G401.6 (cell line): ENCODE results near the gene STRAP.
"Not testable (repeated sequence)": the region's sequence is repeated elsewhere in the genome, so short reads cannot be mapped to it uniquely, and the experiment has no call there.

Source experiments
- FAIRE-seq: peaks from 2 replicates; lab custom pipeline; 2012; peaks lifted over from hg19 to GRCh38; lab: Jason Lieb, UNC

STRAP gene

GRCh38 chr12:15928870-15929571 lies 46.8 kb downstream of the STRAP start:
- no peak for FAIRE-seq

- no peak for FAIRE-seq
These were observed 49.4 kb downstream of the STRAP start for GRCh38 chr12:15931590-15932053.

- FAIRE-seq, result no peak
These were observed 50.1 kb downstream of the STRAP start for GRCh38 chr12:15932327-15932726.

GRCh38 chr12:15932971-15933370 lies 50.8 kb downstream of the STRAP start:
- FAIRE-seq, result no peak

- no peak for FAIRE-seq
These were observed 51.6 kb downstream of the STRAP start for GRCh38 chr12:15933751-15934150.

GRCh38 chr12:15936751-15937150 lies 54.6 kb downstream of the STRAP start:
- FAIRE-seq, result no peak

GRCh38 chr12:15937902-15938301 lies 55.7 kb downstream of the STRAP start:
- FAIRE-seq, result no peak

- no peak for FAIRE-seq
These were observed 56.9 kb downstream of the STRAP start for GRCh38 chr12:15939111-15939510.

- FAIRE-seq, result no peak
These were observed 60.3 kb downstream of the STRAP start for GRCh38 chr12:15942475-15942874.

GRCh38 chr12:15943519-15943918 lies 61.3 kb downstream of the STRAP start:
- not testable (repeated sequence) for FAIRE-seq

GRCh38 chr12:15948461-15948860 lies 66.3 kb downstream of the STRAP start:
- FAIRE-seq, result not testable (repeated sequence)
